ENCODE results near the gene DGKG. TPM values are rescaled to one million over a fixed set of nuclear protein-coding genes. Genes with fewer than 3 reads are reported as not detected.

The DGKG gene
- total RNA-seq, 6 experiments from 2014 or later, result 0.21 to 0.54 (median 0.38) TPM

DNA sequence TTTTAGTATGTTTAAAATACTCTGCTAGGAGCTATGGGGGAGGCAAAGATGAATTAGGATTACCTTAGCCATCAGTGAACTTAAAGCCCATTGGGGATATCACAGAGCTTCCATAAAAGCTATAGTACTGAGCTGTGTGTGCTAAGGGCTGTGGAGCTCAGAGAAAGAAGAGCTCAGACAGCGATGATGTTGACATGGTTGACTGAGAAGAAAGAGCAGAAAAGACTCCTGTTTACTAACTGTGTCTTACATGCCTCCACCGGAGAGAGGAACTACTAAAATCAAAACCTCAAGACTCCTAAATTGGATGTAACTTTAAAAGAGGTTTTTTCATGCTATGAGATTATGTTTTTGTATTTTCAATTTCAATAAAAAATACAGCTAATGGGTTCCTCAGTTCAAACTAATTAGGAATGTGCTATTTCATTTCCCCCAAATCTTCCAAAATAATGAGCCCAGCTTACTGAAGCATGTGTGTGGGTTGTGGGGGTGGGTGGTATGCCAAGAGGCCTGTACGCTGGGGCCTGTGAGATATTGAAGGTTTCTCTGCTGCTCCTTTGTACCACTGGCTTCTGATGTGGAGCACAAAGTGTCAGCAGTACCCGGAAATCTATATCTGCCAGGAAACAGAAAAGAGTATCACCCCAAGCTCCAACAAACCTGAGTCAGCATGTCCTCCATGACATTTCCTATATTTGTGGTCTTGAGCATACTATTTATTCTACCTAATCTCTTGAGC lies 22.7 kb downstream of the DGKG start:
- no peaks in the 10 kb centered on the region for H3K4me1 Mint-ChIP-seq (ENCODE audit: low read depth)

DNA sequence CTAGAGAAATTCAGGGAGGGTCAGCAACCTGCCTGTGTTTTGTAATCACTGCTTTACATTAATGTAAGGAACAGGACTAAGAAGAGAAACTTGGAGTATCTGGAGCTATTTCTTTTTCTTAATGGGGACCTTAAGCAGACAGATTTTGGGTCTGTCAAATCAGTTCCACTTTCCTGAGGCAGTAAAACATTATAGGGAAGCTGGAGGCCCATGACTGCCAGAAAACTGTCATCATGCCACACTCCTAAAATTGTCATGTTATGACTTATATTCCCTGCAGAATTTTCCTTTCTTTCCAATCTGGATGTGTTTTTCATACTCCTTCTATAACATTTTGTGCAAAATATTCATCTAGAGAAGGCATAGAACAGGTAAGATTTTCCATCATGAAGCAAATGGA lies 28.8 kb downstream of the DGKG start:
- no peak for DNase-seq
- no peaks in the 10 kb centered on the region; the same call in 1 of the 2 replicates for H3K4me1 Mint-ChIP-seq (ENCODE audit: low read depth)
- no peaks in the 10 kb centered on the region for H3K36me3 Mint-ChIP-seq (ENCODE audit: low read depth)
- H3K27ac Mint-ChIP-seq, result no peak overlapping the region
- H3K27me3 Mint-ChIP-seq (ENCODE audit: insufficient read depth), result peaks cover 36% of the 10 kb centered on the region
- H3K9me3 Mint-ChIP-seq, result no peaks in the 10 kb centered on the region
- no peak for TF ChIP-seq CTCF (IDR thresholded peaks at IDR 0.05)
- no peak overlapping the region for H3K4me3 Mint-ChIP-seq

More for the DNA sequence above, 22.7 kb downstream of the DGKG start:
- Mint-ChIP-seq H3K36me3 (ENCODE audit: low read depth) (no peaks in the 10 kb centered on the region), H3K9me3 (no peaks in the 10 kb centered on the region), H3K27me3 (ENCODE audit: insufficient read depth) (peaks cover 19% of the 10 kb centered on the region), H3K4me3 (no peak overlapping the region), H3K27ac (no peak overlapping the region)
- DNase-seq, result no peak
- TF ChIP-seq CTCF (IDR thresholded peaks at IDR 0.05), result no peak

DNA sequence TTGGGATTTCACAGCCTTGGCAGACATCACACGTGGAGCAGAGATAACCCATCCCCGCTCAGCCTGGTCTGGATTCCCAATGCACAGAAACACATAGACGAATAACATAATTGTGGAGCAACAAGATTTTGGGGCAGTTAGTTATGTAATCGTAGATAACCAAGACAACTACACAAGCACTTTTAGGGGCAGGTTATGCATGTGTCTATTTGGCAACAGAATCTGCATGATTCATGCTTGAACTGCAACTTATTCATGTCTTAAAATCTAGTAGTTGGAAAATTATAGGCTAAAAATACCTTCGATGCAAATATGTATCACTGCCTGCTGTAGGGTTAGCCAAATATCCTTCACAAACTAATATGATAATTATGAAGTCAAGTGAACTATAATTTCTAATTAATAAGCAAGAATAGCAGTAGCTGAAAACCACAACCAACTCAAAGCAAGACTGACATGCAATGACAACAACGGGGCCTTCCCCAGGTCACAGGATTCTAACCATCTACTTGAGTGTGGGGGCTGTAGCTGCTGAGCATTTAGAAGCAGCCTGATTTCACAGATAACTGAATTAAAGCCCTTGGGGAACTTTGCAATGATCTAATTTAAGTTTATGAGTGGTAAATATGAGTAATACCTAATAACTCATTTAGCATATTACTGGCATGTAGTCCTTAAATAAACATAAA lies 31.1 kb downstream of the DGKG start:
- no peaks in the 10 kb centered on the region for H3K9me3 Mint-ChIP-seq
- no peaks in the 10 kb centered on the region; the same call in 1 of the 2 replicates for H3K4me1 Mint-ChIP-seq (ENCODE audit: low read depth)
- no peak for DNase-seq
- H3K27ac Mint-ChIP-seq, result no peak overlapping the region
- H3K27me3 Mint-ChIP-seq (ENCODE audit: insufficient read depth), result peaks cover 48% of the 10 kb centered on the region
- TF ChIP-seq CTCF (IDR thresholded peaks at IDR 0.05), result no peak
- H3K4me3 Mint-ChIP-seq, result no peak overlapping the region
- H3K36me3 Mint-ChIP-seq (ENCODE audit: low read depth), result no peaks in the 10 kb centered on the region

GRCh38 chr3:186329589-186329988 lies 32.4 kb downstream of the DGKG start:
- Mint-ChIP-seq H3K27ac (no peak overlapping the region), H3K9me3 (no peaks in the 10 kb centered on the region), H3K36me3 (ENCODE audit: low read depth) (no peaks in the 10 kb centered on the region), H3K4me3 (no peak overlapping the region), H3K4me1 (ENCODE audit: low read depth) (no peaks in the 10 kb centered on the region; the same call in 1 of the 2 replicates), H3K27me3 (ENCODE audit: insufficient read depth) (peaks cover 55% of the 10 kb centered on the region)
- TF ChIP-seq CTCF (IDR thresholded peaks at IDR 0.05), result no peak
- no peak for DNase-seq

DNA sequence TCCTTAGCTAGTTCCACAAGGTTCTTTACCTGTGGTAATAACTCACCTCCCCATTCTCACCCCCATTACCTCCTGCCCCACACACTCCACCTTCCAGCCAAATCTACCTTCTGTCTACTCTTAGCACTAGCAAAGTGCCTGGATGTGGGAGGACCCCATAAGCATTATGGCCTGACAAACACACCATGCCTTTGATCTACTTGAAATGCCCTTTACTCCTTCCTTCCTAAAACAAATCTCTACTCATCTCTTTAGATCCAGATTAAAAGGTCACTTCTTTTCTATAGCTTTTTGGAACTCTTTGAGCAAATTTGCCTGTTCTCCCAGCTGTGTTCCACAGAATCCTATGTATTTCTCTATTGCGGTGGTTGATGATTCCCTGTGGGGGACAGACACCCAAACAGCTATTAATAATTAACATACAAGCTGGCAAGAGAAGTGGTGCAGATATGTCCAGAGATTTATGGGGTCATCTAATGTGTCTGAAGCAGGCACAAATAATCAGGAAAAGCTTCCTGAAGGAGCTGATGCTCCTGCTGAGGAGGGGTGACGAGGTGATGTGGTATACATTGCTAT lies 34.0 kb downstream of the DGKG start:
- no peak for TF ChIP-seq CTCF (IDR thresholded peaks at IDR 0.05)
- H3K36me3 Mint-ChIP-seq (ENCODE audit: low read depth), result no peaks in the 10 kb centered on the region

More for the DNA sequence above, 34.0 kb downstream of the DGKG start:
- H3K4me1 Mint-ChIP-seq (ENCODE audit: low read depth), result no peaks in the 10 kb centered on the region; the same call in 1 of the 2 replicates
- no peak overlapping the region for H3K27ac Mint-ChIP-seq
- H3K9me3 Mint-ChIP-seq, result no peaks in the 10 kb centered on the region
- peaks cover 55% of the 10 kb centered on the region for H3K27me3 Mint-ChIP-seq (ENCODE audit: insufficient read depth)
- no peak for DNase-seq
- no peak overlapping the region for H3K4me3 Mint-ChIP-seq
